PC-3 (cell line): ENCODE results near the gene MTMR6.

Experiments
- EZH2 ChIP-seq: fragments of 300-600 bp; sonication (generic); IDR thresholded peaks from one replicate; pipeline ENCODE4 v1.6.1; 2017; ENCODE audit warnings: antibody characterized with exemption, mild to moderate bottlenecking, low read length; ENCODE audit not compliant: unreplicated experiment
- EZH2phosphoT487 ChIP-seq: fragments of 300-600 bp; sonication (generic); IDR thresholded peaks from 2 replicates; pipeline ENCODE4 v1.6.1; 2018; ENCODE audit warnings: mild to moderate bottlenecking, antibody characterized with exemption, low read length, borderline replicate concordance
- TF ChIP-seq, protein P1 (sequence below): fragments of 300-600 bp; sonication (generic); conservative IDR thresholded peaks from 2 replicates; pipeline ENCODE4 v1.5.1; 2017; ENCODE audit warnings: antibody characterized with exemption, low read depth, mild to moderate bottlenecking, low read length

DNA sequence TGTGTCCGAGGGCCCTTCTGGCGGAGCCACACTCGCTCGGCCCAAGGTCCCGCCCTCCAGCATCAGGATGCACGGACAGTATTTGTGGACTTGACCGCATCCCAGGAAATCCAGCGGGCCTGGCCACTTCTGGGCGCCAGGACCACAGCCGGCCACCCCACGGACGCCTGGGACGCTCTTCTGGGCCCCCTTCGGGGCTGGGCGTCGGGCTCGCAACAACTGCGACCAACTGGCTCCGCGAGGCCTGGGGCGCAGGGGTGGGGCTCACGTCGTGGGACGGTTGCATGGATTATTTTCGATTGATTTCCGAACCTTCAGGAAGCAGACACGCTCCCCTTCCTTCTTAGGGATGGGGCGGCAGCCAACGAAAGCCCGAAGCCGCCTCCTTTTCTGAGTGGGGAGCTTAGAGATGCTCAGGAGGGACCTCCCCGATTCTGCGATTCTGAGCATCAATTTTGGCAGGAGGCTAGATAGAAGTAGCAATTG is 13.6 kb upstream of the MTMR6 start:
- no peak for TF ChIP-seq EZH2
- TF ChIP-seq, protein P1, sequence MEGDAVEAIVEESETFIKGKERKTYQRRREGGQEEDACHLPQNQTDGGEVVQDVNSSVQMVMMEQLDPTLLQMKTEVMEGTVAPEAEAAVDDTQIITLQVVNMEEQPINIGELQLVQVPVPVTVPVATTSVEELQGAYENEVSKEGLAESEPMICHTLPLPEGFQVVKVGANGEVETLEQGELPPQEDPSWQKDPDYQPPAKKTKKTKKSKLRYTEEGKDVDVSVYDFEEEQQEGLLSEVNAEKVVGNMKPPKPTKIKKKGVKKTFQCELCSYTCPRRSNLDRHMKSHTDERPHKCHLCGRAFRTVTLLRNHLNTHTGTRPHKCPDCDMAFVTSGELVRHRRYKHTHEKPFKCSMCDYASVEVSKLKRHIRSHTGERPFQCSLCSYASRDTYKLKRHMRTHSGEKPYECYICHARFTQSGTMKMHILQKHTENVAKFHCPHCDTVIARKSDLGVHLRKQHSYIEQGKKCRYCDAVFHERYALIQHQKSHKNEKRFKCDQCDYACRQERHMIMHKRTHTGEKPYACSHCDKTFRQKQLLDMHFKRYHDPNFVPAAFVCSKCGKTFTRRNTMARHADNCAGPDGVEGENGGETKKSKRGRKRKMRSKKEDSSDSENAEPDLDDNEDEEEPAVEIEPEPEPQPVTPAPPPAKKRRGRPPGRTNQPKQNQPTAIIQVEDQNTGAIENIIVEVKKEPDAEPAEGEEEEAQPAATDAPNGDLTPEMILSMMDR, result no peak
- no peak for TF ChIP-seq EZH2phosphoT487
